H1 (cell line): ENCODE data around the gene DLST. TPM values are rescaled to one million over a fixed set of nuclear protein-coding genes. Genes with fewer than 3 reads are reported as not detected.

ENCODE experiments used
- CTCF ChIA-PET: fragments of 300-600 bp; sonication (Branson Sonifier 250); formaldehyde crosslinking; loops from one replicate; lab custom pipeline; 2021; ENCODE audit not compliant: partially characterized antibody; lab: Charles Lee
- POLR2A ChIA-PET: fragments of 300-600 bp; sonication (Branson Sonifier 250); formaldehyde crosslinking; loops from one replicate; lab custom pipeline; 2021; ENCODE audit warnings: inconsistent platforms; ENCODE audit not compliant: partially characterized antibody; lab: Charles Lee
- DNase-seq, 2 experiments: peaks; one replicate each; pipeline versions ENCODE4 v3.0.0 to v3.0.0-alpha.2; 2010 to 2022; ENCODE audit warnings: low spot score in 2 of 2, low read depth in 1 of 2, mixed read lengths in 1 of 2
- FAIRE-seq: peaks from 2 replicates; lab custom pipeline; 2011; peaks lifted over from hg19 to GRCh38; lab: Jason Lieb, UNC
- H2AFZ ChIP-seq: 2 replicates; pipeline ENCODE4 v1.8.1; 2012; ENCODE audit warnings: low read length, inconsistent platforms
- H2AK5ac ChIP-seq: 2 replicates; pipeline ENCODE4 v1.6.1; 2013; ENCODE audit warnings: low read depth, low read length
- H2BK120ac ChIP-seq: replicated peaks from 2 replicates; pipeline ENCODE3; 2013; ENCODE audit warnings: low read depth, low read length, inconsistent platforms
- H2BK12ac ChIP-seq: 2 replicates; pipeline ENCODE4 v1.6.1; 2013; ENCODE audit warnings: low read depth, low read length
- H2BK15ac ChIP-seq: 2 replicates; pipeline ENCODE4 v1.6.1; 2013; ENCODE audit warnings: low read length
- H2BK20ac ChIP-seq: 2 replicates; pipeline ENCODE4 v1.6.1; 2013; ENCODE audit warnings: low read length
- H2BK5ac ChIP-seq: 2 replicates; pipeline ENCODE4 v1.6.1; 2013; ENCODE audit warnings: low read depth, low read length
- H3K14ac ChIP-seq: 2 replicates; pipeline ENCODE4 v1.6.1; 2013; ENCODE audit warnings: inconsistent platforms; ENCODE audit not compliant: insufficient read length
- H3K18ac ChIP-seq: 2 replicates; pipeline ENCODE4 v1.6.1; 2013; ENCODE audit warnings: low read length; ENCODE audit errors: extremely low read depth
- H3K23ac ChIP-seq: 2 replicates; pipeline ENCODE4 v1.6.1; 2013; ENCODE audit warnings: inconsistent platforms; ENCODE audit not compliant: insufficient read length
- H3K23me2 ChIP-seq: 2 replicates; pipeline ENCODE4 v1.6.1; 2013; ENCODE audit warnings: low read depth, low read length
- H3K27ac ChIP-seq: 2 replicates; pipeline ENCODE4 v1.6.1; 2011; ENCODE audit warnings: low read depth, low read length, inconsistent platforms
- H3K27me3 ChIP-seq, 4 experiments: replicated peaks in 1 of 4; 1 replicate in 1 of 4; 2 replicates in 3 of 4; pipeline versions ENCODE4 v1.6.1 to v1.8.1; 2011 to 2013; ENCODE audit warnings: low read length in 3 of 4, mild to moderate bottlenecking in 3 of 4, inconsistent platforms in 2 of 4, mixed read lengths in 2 of 4, moderate library complexity in 1 of 4; ENCODE audit not compliant: control insufficient read depth in 3 of 4, insufficient read depth in 3 of 4; ENCODE audit errors: extremely low read depth in 1 of 4
- H3K36me3 ChIP-seq, 4 experiments: 2 replicates each; pipeline versions ENCODE4 v1.6.1 to v1.8.1; 2011 to 2013; ENCODE audit warnings: mild to moderate bottlenecking in 4 of 4, low read length in 3 of 4, moderate library complexity in 2 of 4, control low read depth in 1 of 4, inconsistent platforms in 1 of 4; ENCODE audit not compliant: insufficient read depth in 4 of 4, control insufficient read depth in 2 of 4
- H3K4ac ChIP-seq: replicated peaks from 2 replicates; pipeline ENCODE3; 2013; ENCODE audit warnings: low read length, low read depth, mixed read lengths, inconsistent platforms; ENCODE audit not compliant: insufficient read length
- H3K4me1 ChIP-seq, 4 experiments: replicated peaks in 1 of 4; 1 replicate in 1 of 4; 2 replicates in 3 of 4; pipeline versions ENCODE4 v1.6.1 to v1.8.1; 2011 to 2013; ENCODE audit warnings: low read length in 3 of 4, inconsistent platforms in 2 of 4, mixed read lengths in 1 of 4; ENCODE audit not compliant: insufficient read depth in 4 of 4, control insufficient read depth in 3 of 4
- H3K4me2 ChIP-seq, 2 experiments: 2 replicates each; pipeline versions ENCODE4 v1.6.1 to v1.8.1; 2011 to 2013; ENCODE audit warnings: low read depth in 2 of 2, low read length in 2 of 2, control low read depth in 1 of 2, inconsistent platforms in 1 of 2, mild to moderate bottlenecking in 1 of 2; ENCODE audit not compliant: insufficient read depth in 1 of 2
- H3K4me3 ChIP-seq, 4 experiments: fragments of 200-600, 300-600 bp in 1 of 4; sonication (generic), shearing (Covaris generic), sonication (Bioruptor Twin) in 1 of 4; 2 replicates each; pipeline versions ENCODE4 v1.5.1 to v1.8.1; 2011 to 2016; ENCODE audit warnings: low read length in 4 of 4, low read depth in 3 of 4, control low read depth in 2 of 4, inconsistent platforms in 2 of 4, mild to moderate bottlenecking in 2 of 4, mixed read lengths in 1 of 4, moderate library complexity in 1 of 4; ENCODE audit not compliant: insufficient read depth in 2 of 4; ENCODE audit errors: extremely low read depth in 1 of 4
- H3K56ac ChIP-seq: replicated peaks from 2 replicates; pipeline ENCODE3; 2013; ENCODE audit warnings: low read depth, mild to moderate bottlenecking, mixed read lengths, low read length, inconsistent platforms; ENCODE audit not compliant: insufficient read length
- H3K79me1 ChIP-seq: 2 replicates; pipeline ENCODE4 v1.6.1; 2013; ENCODE audit warnings: low read depth, low read length, control low read depth
- H3K79me2 ChIP-seq, 2 experiments: 2 replicates each; pipeline versions ENCODE4 v1.6.1 to v1.8.1; 2012 to 2013; ENCODE audit warnings: low read length in 2 of 2, mild to moderate bottlenecking in 2 of 2, inconsistent platforms in 1 of 2; ENCODE audit not compliant: insufficient read depth in 2 of 2, control insufficient read depth in 1 of 2
- H3K9ac ChIP-seq, 4 experiments: replicated peaks in 1 of 4; 1 replicate in 1 of 4; 2 replicates in 3 of 4; pipeline versions ENCODE4 v1.6.1 to v1.8.1; 2011 to 2013; ENCODE audit warnings: low read depth in 3 of 4, low read length in 3 of 4, control low read depth in 2 of 4, mild to moderate bottlenecking in 2 of 4, moderate library complexity in 2 of 4, inconsistent platforms in 1 of 4; ENCODE audit errors: extremely low read depth in 1 of 4
- H3K9me3 ChIP-seq, 2 experiments: 2 replicates each; pipeline versions ENCODE4 v1.6.1 to v1.8.1; 2012 to 2013; ENCODE audit warnings: mild to moderate bottlenecking in 2 of 2, moderate library complexity in 2 of 2, control low read depth in 1 of 2, inconsistent platforms in 1 of 2, low read depth in 1 of 2, low read length in 1 of 2, mixed read lengths in 1 of 2; ENCODE audit not compliant: insufficient read depth in 2 of 2
- H4K20me1 ChIP-seq, 2 experiments: replicated peaks in 1 of 2; 2 replicates each; pipeline versions ENCODE3 to v1.8.1; 2011 to 2013; ENCODE audit warnings: inconsistent platforms in 2 of 2, low read length in 2 of 2, mild to moderate bottlenecking in 1 of 2; ENCODE audit not compliant: insufficient read depth in 2 of 2, control insufficient read depth in 1 of 2
- H4K5ac ChIP-seq: 2 replicates; pipeline ENCODE4 v1.6.1; 2013; ENCODE audit warnings: low read length, low read depth, mixed read lengths, inconsistent platforms; ENCODE audit not compliant: insufficient read length
- H4K8ac ChIP-seq: 2 replicates; pipeline ENCODE4 v1.8.0; 2013; ENCODE audit warnings: mild to moderate bottlenecking, moderate library complexity, low read length, inconsistent platforms; ENCODE audit not compliant: insufficient read depth; ENCODE audit errors: extremely low read depth
- H4K91ac ChIP-seq: replicated peaks from 2 replicates; pipeline ENCODE3; 2013; ENCODE audit warnings: low read length, mixed read lengths, inconsistent platforms; ENCODE audit not compliant: insufficient read length
- BCL11A ChIP-seq, 2 experiments: IDR thresholded peaks; one replicate each; pipeline ENCODE4 v1.6.1; 2011; ENCODE audit warnings: low read depth in 2 of 2, low read length in 2 of 2, mild to moderate bottlenecking in 2 of 2
- WGBS, 2 experiments: shearing (Covaris generic) in 1 of 2; methylation state at CpG; one replicate each; pipeline versions ENCODE4 v1.1.6 to v1.1.7; 2013 to 2015; ENCODE audit warnings: low lambda C conversion rate in 2 of 2, mixed read lengths in 2 of 2, inconsistent platforms in 1 of 2, low coverage in 1 of 2, missing lambda C conversion rate in 1 of 2; ENCODE audit not compliant: insufficient replicate concordance in 2 of 2, insufficient coverage in 1 of 2, insufficient read length in 1 of 2; ENCODE audit errors: extremely low coverage in 1 of 2, missing lambda C conversion rate in 1 of 2; 5-methylcytosine and 5-hydroxymethylcytosine counted together
- polyA plus RNA-seq, 7 experiments: library from polyadenylated mRNA; depleted of rRNA in 3 of 7; stranded (reverse) in 5 of 7; unstranded in 2 of 7; fragments of >200 nt in 5 of 7; fragments of 200-250 nt in 2 of 7; gene quantifications; 1 replicate in 5 of 7; 2 replicates in 1 of 7; 4 replicates in 1 of 7; pipeline versions ENCODE4 v1.2.1 to v1.2.3, GENCODE V29; 2011 to 2013; ENCODE audit warnings: missing spikeins in 2 of 7, mixed read lengths in 2 of 7
- total RNA-seq: library from RNA; stranded (reverse); fragmentation: NEBNext Ultra II Directional; extraction: Animal tissue kit (Norgen Biotek cat#: 25700); gene quantifications from 2 replicates; pipeline ENCODE4 v1.2.1, GENCODE V29; 2021

DLST gene
- total and polyA plus RNA-seq, 2 of the 8 experiments (the other 6 are each of a cell fraction or from before 2014, with no cell fraction given): 96.5 to 117 TPM

DNA sequence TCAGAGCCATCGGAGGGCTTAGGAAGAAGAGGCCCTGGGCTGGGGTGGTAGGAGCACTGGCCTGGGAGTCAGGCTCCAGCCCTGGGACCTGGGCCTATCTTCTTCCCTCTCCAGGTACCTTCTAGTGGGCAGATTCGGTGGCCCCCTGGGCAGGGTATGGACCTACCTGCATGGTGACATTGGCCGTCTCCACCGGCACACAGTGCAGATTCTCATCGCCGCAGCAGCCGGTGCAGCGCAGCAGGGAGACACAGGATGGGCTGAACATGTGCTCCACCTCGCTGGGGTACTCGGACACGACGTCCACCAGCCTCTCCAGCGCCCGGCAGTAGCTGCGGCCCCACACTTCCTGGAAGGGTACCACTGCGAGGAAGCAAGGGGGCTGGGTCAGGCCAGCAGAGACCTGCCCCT lies 67.5 kb downstream of the DLST start:
- no peak overlapping the region for H3K4me2 ChIP-seq
- 91% methylated on average over 15 of the region's 16 CpGs; no CpG with 5 or more reads in 1 of the 2 experiments for WGBS, 2 experiments
- no peak overlapping the region for H3K56ac ChIP-seq
- H3K23me2 ChIP-seq: no peaks in the 10 kb centered on the region
- H3K27ac ChIP-seq: no peak overlapping the region
- no peak overlapping the region for H2BK15ac ChIP-seq
- H4K8ac ChIP-seq: no peak overlapping the region
- no peaks in the 10 kb centered on the region for H3K79me1 ChIP-seq
- H2BK20ac ChIP-seq: no peak overlapping the region
- peaks cover 0 to 2% (median 1%) of the 10 kb centered on the region in 4 experiments; a peak in 2 of 7 replicates for H3K27me3 ChIP-seq
- no peaks in the 10 kb centered on the region for H3K9me3 ChIP-seq
- no peak overlapping the region for H2BK12ac ChIP-seq
- no peak overlapping the region for H4K91ac ChIP-seq
- H2AK5ac ChIP-seq: no peak overlapping the region
- FAIRE-seq (no peak), DNase-seq (no peak)
- H3K4me3 ChIP-seq: no peak overlapping the region
- peaks cover 0 to 17% (median 4%) of the 10 kb centered on the region in 4 experiments; a peak in 5 of 7 replicates for H3K4me1 ChIP-seq
- no peak overlapping the region for H3K23ac ChIP-seq
- H3K4ac ChIP-seq: no peak overlapping the region
- no peak overlapping the region for H3K14ac ChIP-seq
- H2BK5ac ChIP-seq: no peak overlapping the region
- no peaks in the 10 kb centered on the region for H3K79me2 ChIP-seq
- H3K18ac ChIP-seq: no peak overlapping the region
- no peak overlapping the region for H2AFZ ChIP-seq
- H4K5ac ChIP-seq: no peak overlapping the region
- H3K36me3 ChIP-seq: no peaks in the 10 kb centered on the region
- POLR2A ChIA-PET: interaction anchor here (0.8 to 1.0 kb wide), 2 partner anchors 40 to 54 kb away, joined by 3 read pairs; partner anchors contain the start of gene EIF2B2
- TF ChIP-seq BCL11A (IDR thresholded peaks at IDR 0.05; ENCODE audit: low read depth in 2 of 2, low read length in 2 of 2): no peak
- no peaks in the 10 kb centered on the region for H4K20me1 ChIP-seq
- H2BK120ac ChIP-seq: no peak overlapping the region
- CTCF ChIA-PET: interaction anchor here (0.6 to 11.9 kb wide), 10 partner anchors 10 to 139 kb away, joined by 3 to 146 read pairs (median 6); no protein-coding TSS in a partner anchor
- no peak overlapping the region for H3K9ac ChIP-seq
